Measurements from ENCODE around the gene ANKRD35. TPM values are rescaled to one million over a fixed set of nuclear protein-coding genes. Genes with fewer than 3 reads are reported as not detected.
A peak's percentile ranks its signal among the peaks of the same experiment; 100 is the strongest.

ANKRD35 gene
- total RNA-seq, 1 experiment from 2014 or later: not detected

DNA sequence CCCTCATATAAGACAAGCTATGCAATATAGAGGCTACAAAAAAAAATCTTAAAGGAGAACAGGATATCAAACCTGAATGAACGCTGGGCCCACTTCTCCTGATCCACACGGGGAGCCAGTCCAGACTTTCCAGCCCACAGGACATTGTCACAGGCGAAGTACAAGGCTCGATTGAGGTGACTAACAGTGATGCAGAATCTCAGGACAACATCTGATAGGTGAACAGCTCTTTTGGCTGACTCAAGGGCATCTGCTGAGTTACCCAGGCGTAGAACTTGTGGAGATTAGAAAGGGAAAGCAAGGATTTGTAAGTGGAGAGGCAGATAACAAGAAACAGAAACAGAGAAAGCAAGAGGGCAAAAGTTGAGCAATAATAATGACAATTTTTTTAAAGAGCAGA is 31.1 kb upstream of the ANKRD35 start:
- CTCF ChIA-PET: interaction anchor here (0.6 to 13.5 kb wide), 7 partner anchors 10 to 89 kb away, joined by 3 to 617 read pairs (median 4); partner anchors contain the start of gene ANKRD35

DNA sequence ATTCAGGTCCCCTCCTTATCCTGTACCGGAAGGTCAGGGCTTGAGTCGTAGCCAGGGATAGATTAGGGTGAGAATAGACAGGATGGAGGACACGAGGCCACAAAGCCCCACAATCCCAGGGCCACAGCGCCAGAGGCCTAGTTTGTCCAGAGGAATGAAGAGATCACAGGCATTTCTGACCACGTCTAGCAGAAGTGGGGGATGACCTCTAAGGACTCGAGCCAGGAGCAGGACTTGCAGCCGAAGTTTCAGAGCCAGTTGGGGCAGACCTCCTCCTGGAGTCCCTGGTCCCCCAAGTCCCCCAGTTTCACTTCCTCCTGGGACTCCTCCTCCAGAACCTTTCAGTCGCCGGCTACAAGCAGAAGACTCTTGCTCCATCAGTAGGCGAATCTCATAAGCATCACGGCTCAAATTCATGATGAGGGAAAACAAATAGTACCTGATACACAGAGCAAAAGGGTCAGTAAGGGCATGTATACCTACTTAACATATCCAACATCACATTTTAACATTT is 26.5 kb upstream of the ANKRD35 start:
- TF ChIP-seq, protein P1, sequence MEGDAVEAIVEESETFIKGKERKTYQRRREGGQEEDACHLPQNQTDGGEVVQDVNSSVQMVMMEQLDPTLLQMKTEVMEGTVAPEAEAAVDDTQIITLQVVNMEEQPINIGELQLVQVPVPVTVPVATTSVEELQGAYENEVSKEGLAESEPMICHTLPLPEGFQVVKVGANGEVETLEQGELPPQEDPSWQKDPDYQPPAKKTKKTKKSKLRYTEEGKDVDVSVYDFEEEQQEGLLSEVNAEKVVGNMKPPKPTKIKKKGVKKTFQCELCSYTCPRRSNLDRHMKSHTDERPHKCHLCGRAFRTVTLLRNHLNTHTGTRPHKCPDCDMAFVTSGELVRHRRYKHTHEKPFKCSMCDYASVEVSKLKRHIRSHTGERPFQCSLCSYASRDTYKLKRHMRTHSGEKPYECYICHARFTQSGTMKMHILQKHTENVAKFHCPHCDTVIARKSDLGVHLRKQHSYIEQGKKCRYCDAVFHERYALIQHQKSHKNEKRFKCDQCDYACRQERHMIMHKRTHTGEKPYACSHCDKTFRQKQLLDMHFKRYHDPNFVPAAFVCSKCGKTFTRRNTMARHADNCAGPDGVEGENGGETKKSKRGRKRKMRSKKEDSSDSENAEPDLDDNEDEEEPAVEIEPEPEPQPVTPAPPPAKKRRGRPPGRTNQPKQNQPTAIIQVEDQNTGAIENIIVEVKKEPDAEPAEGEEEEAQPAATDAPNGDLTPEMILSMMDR (IDR thresholded peaks at IDR 0.05; ENCODE audit: unreplicated experiment): no peak
- Mint-ChIP-seq H3K27me3 (ENCODE audit: insufficient read depth, unreplicated experiment) (no peaks in the 10 kb centered on the region), H3K4me1 (ENCODE audit: insufficient read depth, unreplicated experiment) (peaks cover 51% of the 10 kb centered on the region), H3K36me3 (ENCODE audit: insufficient read depth, unreplicated experiment) (peaks cover 60% of the 10 kb centered on the region), H3K27ac (ENCODE audit: low read depth, unreplicated experiment) (peak overlapping the region; percentile 16), H3K4me3 (ENCODE audit: unreplicated experiment) (no peak overlapping the region), H3K9me3 (ENCODE audit: unreplicated experiment) (no peaks in the 10 kb centered on the region)
- no TSS peak for BruUV-seq (replicated peaks)
- DNase-seq (ENCODE audit: unreplicated experiment): no peak
- ChIA-PET CTCF (interaction anchor here (1.0 to 13.5 kb wide), 6 partner anchors 10 to 101 kb away, joined by 3 to 617 read pairs (median 16); partner anchors contain the start of genes ANKRD35 and PIAS3), POLR2A (interaction anchor here (1.1 to 13.8 kb wide), 4 partner anchors 21 to 54 kb away, joined by 4 to 284 read pairs (median 20); partner anchors contain the start of genes ANKRD34A, PIAS3 and POLR3GL)
- intact Hi-C loops (cut with micrococcal nuclease): no loop called here

More for the DNA sequence above, 31.1 kb upstream of the ANKRD35 start:
- intact Hi-C loops (cut with micrococcal nuclease): no loop called here
- peak overlapping the region; percentile 94 for H3K4me3 Mint-ChIP-seq (ENCODE audit: unreplicated experiment)
- no peak for DNase-seq (ENCODE audit: unreplicated experiment)
- H3K36me3 Mint-ChIP-seq (ENCODE audit: insufficient read depth, unreplicated experiment): peaks cover 58% of the 10 kb centered on the region
- BruUV-seq (replicated peaks): no TSS peak
- H3K27me3 Mint-ChIP-seq (ENCODE audit: insufficient read depth, unreplicated experiment): no peaks in the 10 kb centered on the region
- no peaks in the 10 kb centered on the region for H3K9me3 Mint-ChIP-seq (ENCODE audit: unreplicated experiment)
- TF ChIP-seq, protein P1 (IDR thresholded peaks at IDR 0.05; ENCODE audit: unreplicated experiment): no peak
- H3K27ac Mint-ChIP-seq (ENCODE audit: low read depth, unreplicated experiment): peak overlapping the region; percentile 99
- POLR2A ChIA-PET: interaction anchor here (1.0 to 13.8 kb wide), 7 partner anchors 10 to 71 kb away, joined by 4 to 284 read pairs (median 6); partner anchors contain the start of genes ANKRD34A, LIX1L, NUDT17 and PIAS3
- H3K4me1 Mint-ChIP-seq (ENCODE audit: insufficient read depth, unreplicated experiment): peaks cover 43% of the 10 kb centered on the region

DNA sequence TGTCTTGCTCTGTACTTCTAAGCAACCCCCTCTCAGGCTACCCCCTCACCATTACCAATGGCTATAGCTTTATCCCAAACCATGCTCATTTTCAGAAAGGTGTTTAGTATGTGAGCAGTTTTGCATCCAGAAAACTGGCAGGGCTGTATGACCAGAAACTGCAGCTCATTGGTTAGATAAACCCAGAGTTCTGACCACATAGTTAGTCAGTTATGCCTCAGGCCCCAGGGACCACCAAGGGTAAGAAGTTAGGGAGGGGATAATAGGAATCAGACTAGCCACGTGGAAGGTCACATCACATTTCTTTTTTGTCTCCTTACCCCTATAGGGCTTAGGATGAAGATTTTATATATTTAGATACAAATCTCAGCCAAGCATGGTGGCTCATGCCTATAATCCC is 23.0 kb upstream of the ANKRD35 start:
- ChIA-PET CTCF (interaction anchor here (0.6 to 13.5 kb wide), 12 partner anchors 11 to 84 kb away, joined by 3 to 617 read pairs (median 4); partner anchors contain the start of genes ANKRD35, NUDT17 and PIAS3), POLR2A (interaction anchor here (0.6 to 13.8 kb wide), 10 partner anchors 10 to 70 kb away, joined by 3 to 284 read pairs (median 12); partner anchors contain the start of genes ANKRD34A, ANKRD35, LIX1L and PEX11B)
- Mint-ChIP-seq H3K27ac (ENCODE audit: low read depth, unreplicated experiment) (peak overlapping the region; percentile 57), H3K4me3 (ENCODE audit: unreplicated experiment) (peak overlapping the region; percentile 12), H3K36me3 (ENCODE audit: insufficient read depth, unreplicated experiment) (peaks cover 45% of the 10 kb centered on the region), H3K4me1 (ENCODE audit: insufficient read depth, unreplicated experiment) (peaks cover 26% of the 10 kb centered on the region), H3K27me3 (ENCODE audit: insufficient read depth, unreplicated experiment) (no peaks in the 10 kb centered on the region), H3K9me3 (ENCODE audit: unreplicated experiment) (no peaks in the 10 kb centered on the region)
- no peak for DNase-seq (ENCODE audit: unreplicated experiment)
- intact Hi-C loops (cut with micrococcal nuclease): loop anchor here (5.0 kb wide), 1 partner anchor 54 kb away; the partner anchor contains the start of genes ANKRD34A and POLR3GL
- TSS peak; percentile 12 for BruUV-seq (replicated peaks)
- TF ChIP-seq, protein P1 (IDR thresholded peaks at IDR 0.05; ENCODE audit: unreplicated experiment): no peak
